Breast epithelium (tissue), 4 donors: ENCODE measurements around the gene DNAJC28. TPM values are rescaled to one million over a fixed set of nuclear protein-coding genes. Genes with fewer than 3 reads are reported as not detected.

Experiments
- DNase-seq, 2 donors: peaks; one replicate each; pipeline ENCODE4 v3.0.0-alpha.2; 2019; ENCODE audit warnings: low spot score in 2 of 2
- H3K27ac ChIP-seq, 2 donors: fragments of 200-600 bp; sonication (generic) in 1 of 2; one replicate each; pipeline ENCODE4 v1.5.1; 2016 to 2019; ENCODE audit warnings: mild to moderate bottlenecking in 1 of 2
- H3K27me3 ChIP-seq, 2 donors: fragments of 200-600 bp; sonication (generic) in 1 of 2; one replicate each; pipeline versions ENCODE4 v1.5.1 to v1.6.0; 2017 to 2019; ENCODE audit warnings: control low read depth in 1 of 2, mild to moderate bottlenecking in 1 of 2
- H3K36me3 ChIP-seq: fragments of 200-600 bp; one replicate; pipeline ENCODE4 v1.5.1; 2019
- H3K4me1 ChIP-seq, 2 donors: fragments of 200-600 bp; sonication (generic); one replicate each; pipeline ENCODE4 v1.5.1; 2016 to 2019; ENCODE audit warnings: control low read depth in 1 of 2
- H3K4me3 ChIP-seq, 3 donors: fragments of 200-600 bp; sonication (generic); 1 replicate in 2 of 3; 2 replicates in 1 of 3; pipeline ENCODE4 v1.5.1; 2016 to 2019; ENCODE audit warnings: mild to moderate bottlenecking in 3 of 3, moderate library complexity in 2 of 3
- H3K9me3 ChIP-seq, 2 donors: fragments of 200-600 bp; sonication (generic) in 1 of 2; one replicate each; pipeline ENCODE4 v1.5.1; 2016 to 2019; ENCODE audit warnings: control low read depth in 1 of 2
- POLR2A ChIP-seq: fragments of 450-650 bp; IDR thresholded peaks from one replicate; pipeline ENCODE4 v1.6.1; 2016; ENCODE audit warnings: antibody characterized with exemption, mild to moderate bottlenecking, moderate library complexity
- POLR2AphosphoS5 ChIP-seq, 3 donors: sonication (generic); formaldehyde crosslinking; IDR thresholded peaks; one replicate each; pipeline ENCODE4 v1.6.1; 2017; ENCODE audit warnings: antibody characterized with exemption in 3 of 3
- intact Hi-C: fragments of 100-400 bp; cut with DNase I; formaldehyde crosslinking; loops from one replicate; pipeline ENCODE4 v1.15.1; 2023; ENCODE audit warnings: low total_unique reads
- total RNA-seq, 3 donors: library from RNA; depleted of rRNA; stranded (reverse); fragments of >200 nt; gene quantifications; one replicate each; pipeline ENCODE4 v1.1.0, GENCODE V29; 2016
- TF ChIP-seq, protein P1 (sequence below), 3 donors: fragments of 450-650 bp; IDR thresholded peaks; one replicate each; pipeline ENCODE4 v1.5.1; 2016 to 2017; ENCODE audit warnings: antibody characterized with exemption in 3 of 3, mild to moderate bottlenecking in 3 of 3, moderate library complexity in 3 of 3

DNAJC28 gene
- total RNA-seq, 3 donors from 2014 or later = 2.0 to 3.0 (median 2.2) TPM

DNA sequence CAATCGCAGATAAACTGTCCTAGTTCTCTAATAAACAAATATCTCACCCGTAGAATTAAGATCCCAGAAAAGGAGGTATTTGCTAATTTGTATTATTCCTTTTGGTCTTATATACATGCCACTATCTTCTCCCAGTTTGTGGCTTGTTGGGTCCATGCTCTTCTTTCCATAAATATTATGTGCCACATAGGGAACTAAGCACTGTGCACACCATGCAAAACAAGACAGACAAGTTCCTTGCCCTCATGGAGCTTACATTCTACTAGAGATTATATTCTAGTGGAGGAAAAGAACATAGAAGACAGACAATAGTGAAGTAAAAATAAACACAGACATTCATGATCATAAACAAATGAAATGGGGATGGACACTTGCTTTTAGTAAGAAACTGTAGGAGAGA lies 45.7 kb upstream of the DNAJC28 start:
- H3K9me3 ChIP-seq = no peaks in the 10 kb centered on the region
- H3K27ac ChIP-seq = no peak overlapping the region
- no peaks in the 10 kb centered on the region for H3K4me1 ChIP-seq
- intact Hi-C loops = no loop called here
- no peak for TF ChIP-seq POLR2A
- no peak for TF ChIP-seq POLR2AphosphoS5 (IDR thresholded peaks at IDR 0.05)
- TF ChIP-seq, protein P1, sequence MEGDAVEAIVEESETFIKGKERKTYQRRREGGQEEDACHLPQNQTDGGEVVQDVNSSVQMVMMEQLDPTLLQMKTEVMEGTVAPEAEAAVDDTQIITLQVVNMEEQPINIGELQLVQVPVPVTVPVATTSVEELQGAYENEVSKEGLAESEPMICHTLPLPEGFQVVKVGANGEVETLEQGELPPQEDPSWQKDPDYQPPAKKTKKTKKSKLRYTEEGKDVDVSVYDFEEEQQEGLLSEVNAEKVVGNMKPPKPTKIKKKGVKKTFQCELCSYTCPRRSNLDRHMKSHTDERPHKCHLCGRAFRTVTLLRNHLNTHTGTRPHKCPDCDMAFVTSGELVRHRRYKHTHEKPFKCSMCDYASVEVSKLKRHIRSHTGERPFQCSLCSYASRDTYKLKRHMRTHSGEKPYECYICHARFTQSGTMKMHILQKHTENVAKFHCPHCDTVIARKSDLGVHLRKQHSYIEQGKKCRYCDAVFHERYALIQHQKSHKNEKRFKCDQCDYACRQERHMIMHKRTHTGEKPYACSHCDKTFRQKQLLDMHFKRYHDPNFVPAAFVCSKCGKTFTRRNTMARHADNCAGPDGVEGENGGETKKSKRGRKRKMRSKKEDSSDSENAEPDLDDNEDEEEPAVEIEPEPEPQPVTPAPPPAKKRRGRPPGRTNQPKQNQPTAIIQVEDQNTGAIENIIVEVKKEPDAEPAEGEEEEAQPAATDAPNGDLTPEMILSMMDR (IDR thresholded peaks at IDR 0.05) = no peak
- DNase-seq = no peak
- no peaks in the 10 kb centered on the region for H3K27me3 ChIP-seq
- H3K36me3 ChIP-seq = no peaks in the 10 kb centered on the region
- H3K4me3 ChIP-seq = no peak overlapping the region

- Histone ChIP-seq H3K4me3 (no peak overlapping the region), H3K36me3 (peaks cover 3% of the 10 kb centered on the region), H3K27ac (no peak overlapping the region), H3K4me1 (no peaks in the 10 kb centered on the region), H3K27me3 (no peaks in the 10 kb centered on the region), H3K9me3 (no peaks in the 10 kb centered on the region)
- TF ChIP-seq POLR2AphosphoS5 (IDR thresholded peaks at IDR 0.05) = no peak
- TF ChIP-seq, protein P1 (IDR thresholded peaks at IDR 0.05) = no peak
- no peak for TF ChIP-seq POLR2A
- intact Hi-C loops = no loop called here
- no peak for DNase-seq
These were observed 39.5 kb upstream of the DNAJC28 start for GRCh38 chr21:33531007-33531406.

DNA sequence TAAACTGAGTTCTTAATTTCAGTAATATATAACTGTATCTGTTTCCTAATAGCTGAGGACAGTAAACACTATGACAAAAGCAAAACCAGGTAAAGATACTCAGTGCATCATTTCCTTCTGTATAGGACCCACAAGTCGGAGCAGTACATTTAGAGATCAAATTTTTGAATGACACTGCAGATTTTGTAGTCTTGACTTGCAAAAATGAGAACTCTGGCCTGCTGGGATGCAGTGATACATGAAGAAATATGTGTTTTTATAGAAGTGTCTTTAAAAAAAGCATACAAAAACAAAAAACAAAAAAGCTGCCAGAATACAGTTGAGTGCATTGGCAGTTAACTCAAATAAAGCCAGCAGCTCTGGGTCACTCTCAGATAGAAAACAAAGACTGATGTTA lies 31.4 kb upstream of the DNAJC28 start:
- no peak overlapping the region for H3K27ac ChIP-seq
- H3K4me3 ChIP-seq = no peak overlapping the region
- no peaks in the 10 kb centered on the region for H3K4me1 ChIP-seq
- TF ChIP-seq, protein P1 (IDR thresholded peaks at IDR 0.05) = no peak
- TF ChIP-seq POLR2A (no peak), POLR2AphosphoS5 (IDR thresholded peaks at IDR 0.05) (no peak)
- intact Hi-C loops = no loop called here
- H3K36me3 ChIP-seq = no peaks in the 10 kb centered on the region
- no peaks in the 10 kb centered on the region for H3K27me3 ChIP-seq
- no peak for DNase-seq
- H3K9me3 ChIP-seq = no peaks in the 10 kb centered on the region

DNA sequence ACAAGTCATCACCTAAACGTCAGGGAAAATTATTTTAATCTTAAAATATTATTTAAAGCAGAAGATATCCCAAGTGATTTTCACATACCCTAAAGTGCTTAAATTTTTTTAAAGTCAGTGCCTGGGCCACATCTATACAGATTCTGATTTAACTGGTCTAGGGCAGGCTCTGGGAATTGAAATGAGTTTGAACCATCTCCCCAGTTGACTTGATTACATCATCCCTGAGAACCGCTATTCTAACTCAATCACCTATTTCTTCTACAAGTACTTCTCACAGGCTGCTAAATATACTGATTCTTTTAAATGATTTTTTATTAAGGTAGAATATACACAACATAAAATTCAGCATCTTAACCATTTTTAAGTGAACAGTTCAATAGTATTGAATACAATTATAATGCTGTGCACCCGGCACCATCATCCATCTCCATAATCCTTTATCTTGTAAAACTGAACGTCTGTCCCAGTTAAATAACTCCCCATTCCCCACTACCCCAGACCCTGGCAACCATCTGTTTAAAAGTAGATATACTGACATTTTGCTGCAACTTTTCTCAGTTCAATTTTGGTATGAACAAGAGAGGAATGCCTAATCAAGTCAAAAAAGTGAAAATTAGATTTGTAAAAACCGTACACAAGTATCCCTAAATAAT lies 30.9 kb upstream of the DNAJC28 start:
- TF ChIP-seq POLR2AphosphoS5 (IDR thresholded peaks at IDR 0.05) = no peak
- TF ChIP-seq, protein P1 (IDR thresholded peaks at IDR 0.05) = no peak
- TF ChIP-seq POLR2A = no peak
- DNase-seq = no peak
- H3K27me3 ChIP-seq = no peaks in the 10 kb centered on the region
- no peaks in the 10 kb centered on the region for H3K4me1 ChIP-seq
- H3K9me3 ChIP-seq = no peaks in the 10 kb centered on the region
- no peak overlapping the region for H3K4me3 ChIP-seq
- H3K27ac ChIP-seq = no peak overlapping the region
- intact Hi-C loops = no loop called here
- H3K36me3 ChIP-seq = no peaks in the 10 kb centered on the region

GRCh38 chr21:33518899-33519298 lies 27.4 kb upstream of the DNAJC28 start:
- H3K4me3 ChIP-seq = no peak overlapping the region
- no peaks in the 10 kb centered on the region for H3K4me1 ChIP-seq
- no peaks in the 10 kb centered on the region for H3K36me3 ChIP-seq
- DNase-seq = no peak
- intact Hi-C loops = no loop called here
- no peaks in the 10 kb centered on the region for H3K27me3 ChIP-seq
- TF ChIP-seq POLR2AphosphoS5 (IDR thresholded peaks at IDR 0.05) (no peak), POLR2A (no peak)
- TF ChIP-seq, protein P1 (IDR thresholded peaks at IDR 0.05) = no peak
- H3K27ac ChIP-seq = no peak overlapping the region
- H3K9me3 ChIP-seq = no peaks in the 10 kb centered on the region
